Thoracic aorta (tissue), 2 donors: ENCODE data around the gene NRXN3. TPM values are rescaled to one million over a fixed set of nuclear protein-coding genes. Genes with fewer than 3 reads are reported as not detected.

Experiments
- ATAC-seq: fragments of 150-250 bp; one replicate; pipeline ENCODE4 v1.8.0; 2017; ENCODE audit warnings: low read depth; ENCODE audit not compliant: insufficient number of reproducible peaks, low FRiP score
- DNase-seq: peaks from one replicate; pipeline ENCODE4 v3.0.0-alpha.2; 2020; ENCODE audit warnings: low spot score
- H3K27ac ChIP-seq, 2 donors: fragments of 200-600 bp; sonication (generic); 1 replicate in 1 of 2; 2 replicates in 1 of 2; pipeline ENCODE4 v1.5.1; 2016; ENCODE audit warnings: mild to moderate bottlenecking in 2 of 2, moderate library complexity in 2 of 2
- H3K27me3 ChIP-seq: fragments of 200-600 bp; sonication (generic); replicated peaks from 2 replicates; pipeline ENCODE4 v1.6.0; 2016; ENCODE audit warnings: mild to moderate bottlenecking; ENCODE audit not compliant: insufficient read depth
- H3K36me3 ChIP-seq: fragments of 200-600 bp; sonication (generic); one replicate; pipeline ENCODE4 v1.5.1; 2016
- H3K4me1 ChIP-seq, 2 donors: fragments of 200-600 bp; sonication (generic); 1 replicate in 1 of 2; 2 replicates in 1 of 2; pipeline versions ENCODE4 v1.5.1 to v1.6.0; 2016; ENCODE audit warnings: low read depth in 2 of 2, mild to moderate bottlenecking in 1 of 2; ENCODE audit not compliant: control insufficient read depth in 1 of 2
- H3K4me3 ChIP-seq: fragments of 200-600 bp; sonication (generic); 2 replicates; pipeline ENCODE4 v1.5.1; 2016; ENCODE audit warnings: mild to moderate bottlenecking
- H3K9me3 ChIP-seq: fragments of 200-600 bp; sonication (generic); 2 replicates; pipeline ENCODE4 v1.5.1; 2016
- CTCF ChIP-seq: fragments of 200-600 bp; sonication (generic); IDR thresholded peaks from one replicate; pipeline ENCODE4 v1.5.1; 2019; ENCODE audit warnings: antibody characterized with exemption
- total RNA-seq, 2 donors: library from RNA; depleted of rRNA; stranded (reverse); fragments of >200 nt; gene quantifications; one replicate each; pipeline versions ENCODE4 v1.1.0 to v1.2.3, GENCODE V29; 2016

NRXN3 gene
- total RNA-seq, 2 donors from 2014 or later, result 5.6 to 33.3 TPM

GRCh38 chr14:78509516-78509915 is 339.3 kb downstream of the NRXN3 start:
- no peaks in the 10 kb centered on the region for H3K36me3 ChIP-seq
- no peaks in the 10 kb centered on the region for H3K27me3 ChIP-seq
- no peaks in the 10 kb centered on the region for H3K4me1 ChIP-seq
- ATAC-seq (no peak), DNase-seq (no peak)
- no peak for TF ChIP-seq CTCF
- H3K9me3 ChIP-seq, result no peaks in the 10 kb centered on the region
- H3K27ac ChIP-seq, result no peak overlapping the region
- H3K4me3 ChIP-seq, result no peak overlapping the region

- no peak for TF ChIP-seq CTCF
- H3K27me3 ChIP-seq, result no peaks in the 10 kb centered on the region
- H3K27ac ChIP-seq, result no peak overlapping the region
- DNase-seq, result no peak
- no peaks in the 10 kb centered on the region for H3K4me1 ChIP-seq
- H3K36me3 ChIP-seq, result no peaks in the 10 kb centered on the region
- H3K4me3 ChIP-seq, result no peak overlapping the region
- H3K9me3 ChIP-seq, result no peaks in the 10 kb centered on the region
- ATAC-seq, result no peak
Measured at GRCh38 chr14:78512021-78512420, 341.8 kb downstream of the NRXN3 start.

- no peak for DNase-seq
- no peak for ATAC-seq
Measured at GRCh38 chr14:78519863-78520262, 349.7 kb downstream of the NRXN3 start.

GRCh38 chr14:78524196-78524595 is 354.0 kb downstream of the NRXN3 start:
- Histone ChIP-seq H3K27ac (no peak overlapping the region), H3K4me1 (no peaks in the 10 kb centered on the region), H3K27me3 (no peaks in the 10 kb centered on the region), H3K36me3 (no peaks in the 10 kb centered on the region), H3K4me3 (no peak overlapping the region), H3K9me3 (no peaks in the 10 kb centered on the region)
- no peak for TF ChIP-seq CTCF
- no peak for ATAC-seq
- DNase-seq, result no peak

More at GRCh38 chr14:78519863-78520262, 349.7 kb downstream of the NRXN3 start:
- Histone ChIP-seq H3K36me3 (no peaks in the 10 kb centered on the region), H3K27me3 (no peaks in the 10 kb centered on the region), H3K9me3 (no peaks in the 10 kb centered on the region), H3K4me3 (no peak overlapping the region), H3K27ac (no peak overlapping the region), H3K4me1 (no peaks in the 10 kb centered on the region)
- TF ChIP-seq CTCF, result no peak

- no peak overlapping the region for H3K4me3 ChIP-seq
- H3K27ac ChIP-seq, result no peak overlapping the region
- DNase-seq, result no peak
- no peak for ATAC-seq
- no peaks in the 10 kb centered on the region for H3K9me3 ChIP-seq
- H3K27me3 ChIP-seq, result no peaks in the 10 kb centered on the region
- no peaks in the 10 kb centered on the region for H3K4me1 ChIP-seq
- TF ChIP-seq CTCF, result no peak
- no peaks in the 10 kb centered on the region for H3K36me3 ChIP-seq
Measured at GRCh38 chr14:78524766-78525165, 354.6 kb downstream of the NRXN3 start.
